GM21737 (cell line): ENCODE measurements around the gene ADA.

Experiments used
- ATAC-seq: cut with Tn5 transposase; IDR thresholded peaks from one replicate; pipeline ENCODE4 v1.9.1; 2021; ENCODE audit warnings: mild to moderate bottlenecking, moderate library complexity; ENCODE audit not compliant: unreplicated experiment

ADA gene

GRCh38 chr20:44646023-44646640 lies 5.4 kb downstream of the ADA start:
- no peak for ATAC-seq

DNA sequence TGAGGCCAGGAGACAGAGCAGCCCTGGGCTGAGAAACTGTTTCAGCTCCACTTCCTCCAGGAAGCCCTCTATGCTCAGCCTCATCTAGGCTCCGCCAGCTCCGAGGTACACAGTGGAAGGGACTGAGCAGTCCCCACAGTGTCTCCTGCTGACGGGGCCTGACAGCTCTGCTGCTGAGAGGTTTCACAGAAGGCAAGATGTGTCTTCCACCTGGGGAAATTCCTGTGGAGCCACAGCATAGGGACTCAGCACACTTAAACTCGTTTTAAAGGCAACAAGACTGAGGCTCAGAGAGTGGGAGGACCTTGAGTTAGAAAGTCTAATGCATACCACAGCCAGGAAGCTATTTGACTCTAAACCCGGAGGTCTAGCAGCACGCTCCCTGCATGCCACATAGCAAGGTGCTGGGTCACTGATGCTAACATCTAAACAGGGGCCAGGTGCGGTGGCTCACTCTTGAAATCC lies 6.8 kb downstream of the ADA start:
- ATAC-seq = no peak

DNA sequence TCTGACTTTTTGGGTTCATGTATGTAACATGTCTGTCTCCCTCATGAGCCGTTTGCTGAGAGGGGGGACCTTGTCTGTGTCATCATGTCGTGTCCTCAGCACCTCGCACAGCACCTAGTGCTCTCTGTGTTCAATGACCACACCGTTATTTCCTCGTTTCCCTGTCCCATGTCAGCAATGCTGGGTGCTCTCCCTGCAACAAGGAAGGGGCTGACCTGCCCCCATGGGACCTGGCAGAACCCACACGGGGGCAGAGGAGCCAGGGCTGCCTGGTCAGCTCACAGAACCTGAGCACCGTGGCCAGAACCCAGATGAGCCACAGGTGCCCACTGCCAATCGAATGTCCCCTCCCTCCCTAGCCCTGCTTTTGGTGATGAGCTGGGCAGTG lies 7.3 kb downstream of the ADA start:
- no peak for ATAC-seq

DNA sequence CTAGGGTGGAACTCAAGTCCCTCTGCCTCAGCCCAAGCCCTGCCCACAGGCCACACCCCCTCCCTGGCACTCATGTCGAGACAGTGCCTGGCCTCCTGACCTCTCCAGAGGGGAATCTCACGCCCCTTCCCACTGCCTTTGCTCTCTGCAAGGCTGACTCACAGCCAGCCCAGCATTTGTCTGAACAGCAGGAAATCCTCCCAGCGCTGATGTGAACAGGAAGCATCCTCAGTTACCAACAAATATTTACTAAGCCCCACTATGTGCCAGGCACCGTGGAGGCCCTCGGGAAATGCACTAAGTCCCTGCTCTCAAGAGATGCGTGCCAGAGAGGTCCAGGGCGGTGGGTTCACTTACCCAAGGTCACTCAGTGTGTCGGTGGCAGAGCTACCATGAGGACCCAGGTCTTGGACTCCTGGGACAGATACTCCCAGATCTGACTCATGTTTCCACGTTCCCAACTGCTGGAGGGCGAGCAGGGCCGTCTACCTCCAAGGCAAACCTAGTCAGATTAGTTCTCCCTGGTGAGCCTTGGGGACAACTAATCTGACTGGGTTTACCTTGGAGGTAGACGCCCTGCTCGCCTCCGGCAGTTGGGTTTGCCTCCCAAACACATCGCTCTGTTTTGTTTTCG lies 7.8 kb downstream of the ADA start:
- ATAC-seq = no peak

- no peak for ATAC-seq
These were observed 8.4 kb downstream of the ADA start for GRCh38 chr20:44643154-44643519.

DNA sequence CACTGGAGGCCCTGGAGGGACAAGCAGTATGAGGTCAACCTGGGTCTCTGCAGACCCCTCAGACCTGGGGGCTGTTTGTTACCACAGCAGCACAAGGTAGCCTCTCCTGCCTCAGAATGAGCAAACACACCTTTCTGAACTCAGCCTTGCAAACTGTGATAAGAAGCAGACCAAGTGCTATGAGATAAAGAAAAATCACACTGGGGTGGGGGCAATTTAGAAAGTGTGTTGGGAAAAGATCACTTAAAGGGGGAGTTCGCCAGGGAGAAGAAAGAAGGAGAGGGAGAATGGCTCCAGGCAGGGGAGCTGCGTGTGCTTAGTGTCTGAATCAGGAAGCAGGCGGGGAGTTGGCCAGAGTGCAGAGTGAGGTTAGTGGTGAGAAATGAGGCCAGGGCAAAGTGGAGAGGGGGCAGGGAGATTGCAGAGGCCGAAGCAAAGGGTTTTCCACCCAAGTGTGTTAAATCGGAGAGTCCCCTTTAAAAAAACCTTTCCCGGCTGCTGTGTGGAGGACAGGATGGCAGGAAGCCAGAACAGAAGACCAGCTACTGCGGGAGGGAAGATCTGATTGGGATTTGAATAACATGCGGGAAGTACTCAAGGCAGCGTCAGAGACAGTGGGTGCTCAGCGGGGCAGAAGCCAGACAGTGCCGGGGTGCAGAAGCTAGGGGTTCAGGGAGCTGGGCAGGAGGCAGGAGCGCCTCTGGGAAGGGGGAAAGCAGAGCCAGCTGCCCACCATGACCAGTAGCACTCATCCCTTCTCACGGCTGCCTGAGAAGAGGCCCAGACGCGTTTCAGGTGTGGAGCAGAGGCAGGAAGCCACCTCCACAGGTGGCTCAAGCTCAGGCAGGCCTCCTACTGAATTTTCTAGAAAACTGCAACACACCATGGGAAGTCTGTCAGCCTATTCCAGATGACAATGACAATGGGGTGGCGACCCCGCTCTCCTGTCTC lies 9.0 kb downstream of the ADA start:
- ATAC-seq = no peak

DNA sequence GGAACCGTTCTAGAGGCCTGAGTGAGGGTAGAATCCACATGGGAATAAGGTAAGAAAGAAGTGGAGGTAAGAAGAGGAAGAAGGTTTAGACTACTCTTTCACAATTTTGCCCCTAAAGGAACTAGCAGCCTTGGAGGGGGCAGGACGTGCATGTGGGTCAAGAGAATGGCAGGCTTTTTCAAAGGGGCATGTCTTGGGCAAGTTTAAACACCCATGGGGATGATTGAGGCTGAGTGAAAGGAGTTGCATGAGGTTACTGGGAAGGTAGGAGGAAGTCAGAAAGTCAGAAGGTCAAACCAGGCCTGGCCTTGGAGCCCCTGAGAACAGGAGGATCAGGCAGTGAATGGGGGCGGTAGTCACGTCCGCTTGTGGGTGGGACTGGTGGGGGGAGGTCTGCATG lies 10.2 kb downstream of the ADA start:
- no peak for ATAC-seq

GRCh38 chr20:44640522-44640921 lies 11.0 kb downstream of the ADA start:
- no peak for ATAC-seq

DNA sequence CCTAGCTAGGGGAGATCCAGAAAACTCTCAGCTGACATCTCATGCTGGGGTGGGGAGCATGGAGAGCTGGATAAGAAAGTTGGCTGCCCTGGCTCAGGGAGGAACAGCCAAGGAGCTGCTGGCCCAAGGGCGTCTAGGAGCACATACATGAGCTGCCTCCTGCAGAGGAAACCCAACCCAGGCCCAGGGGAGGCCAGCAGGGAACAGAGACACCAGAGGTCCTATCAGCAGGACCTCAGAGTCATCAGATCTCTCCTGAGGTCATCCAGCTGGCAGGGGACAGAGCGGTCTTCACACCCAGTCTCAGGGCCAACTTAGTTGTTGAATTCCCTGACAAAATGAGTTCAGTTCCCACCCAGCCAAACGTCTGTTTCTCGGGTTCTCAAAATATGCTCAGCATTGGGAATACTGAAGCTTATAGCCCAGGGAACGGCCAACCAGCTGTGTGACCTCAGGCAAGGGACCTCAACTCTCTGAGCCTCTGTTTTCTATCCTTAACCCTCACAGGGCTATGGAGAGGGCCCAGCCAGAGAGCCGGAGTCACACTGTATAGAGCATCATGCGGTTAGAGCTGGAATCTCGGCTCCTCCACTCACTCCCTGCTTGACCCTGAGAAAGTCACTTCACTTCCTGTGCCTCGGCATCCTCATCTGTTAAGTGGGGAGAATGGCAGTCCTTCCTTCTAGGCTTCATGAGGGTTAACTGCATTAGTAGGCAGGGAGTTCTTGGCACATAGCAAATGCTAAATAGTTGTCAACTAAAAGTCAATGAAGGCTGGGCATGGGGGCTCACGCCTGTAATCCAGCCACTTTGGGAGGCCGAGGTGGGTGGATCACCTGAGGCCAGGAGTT lies 13.8 kb downstream of the ADA start:
- no peak for ATAC-seq

DNA sequence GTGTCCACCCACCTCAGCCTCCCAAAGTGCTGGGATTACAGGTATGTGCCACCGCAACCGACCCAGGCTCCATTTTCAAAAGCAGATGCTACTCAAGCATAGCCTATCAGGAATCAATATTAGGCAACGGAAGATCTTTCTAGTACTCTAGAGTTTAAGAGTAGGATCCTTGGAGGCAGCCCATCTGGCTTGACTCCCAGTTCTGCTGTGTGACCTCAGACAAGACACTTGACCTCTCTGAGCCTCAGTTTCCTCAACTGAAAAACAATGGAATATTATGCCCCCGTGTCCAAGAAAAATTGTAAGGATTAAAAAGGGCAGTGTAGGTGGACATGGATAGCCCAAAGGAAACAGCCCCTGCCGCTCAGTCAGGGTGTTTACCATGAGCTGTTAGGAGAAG lies 14.5 kb downstream of the ADA start:
- no peak for ATAC-seq

DNA sequence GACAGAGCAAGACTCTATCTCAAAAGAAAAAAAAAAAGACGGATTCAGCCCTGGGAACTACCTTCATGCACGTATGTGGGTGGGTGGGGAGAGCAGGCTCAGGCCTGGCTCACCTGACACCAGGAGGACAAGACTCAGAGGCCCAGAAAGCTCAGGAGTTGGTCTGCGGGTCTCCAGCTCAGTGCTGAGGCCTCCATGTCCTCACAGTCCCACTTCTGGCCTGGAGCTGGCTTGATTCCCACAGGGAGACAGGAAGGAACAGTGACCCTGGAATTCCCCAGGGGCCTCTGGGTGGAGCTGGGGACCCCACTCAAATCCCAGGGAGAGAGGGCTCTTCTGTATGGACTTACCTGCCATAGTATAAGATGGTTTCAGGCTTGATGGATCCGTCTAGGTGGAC lies 15.6 kb downstream of the ADA start:
- no peak for ATAC-seq

GRCh38 chr20:44633872-44634600 lies 17.5 kb downstream of the ADA start:
- ATAC-seq = no peak

DNA sequence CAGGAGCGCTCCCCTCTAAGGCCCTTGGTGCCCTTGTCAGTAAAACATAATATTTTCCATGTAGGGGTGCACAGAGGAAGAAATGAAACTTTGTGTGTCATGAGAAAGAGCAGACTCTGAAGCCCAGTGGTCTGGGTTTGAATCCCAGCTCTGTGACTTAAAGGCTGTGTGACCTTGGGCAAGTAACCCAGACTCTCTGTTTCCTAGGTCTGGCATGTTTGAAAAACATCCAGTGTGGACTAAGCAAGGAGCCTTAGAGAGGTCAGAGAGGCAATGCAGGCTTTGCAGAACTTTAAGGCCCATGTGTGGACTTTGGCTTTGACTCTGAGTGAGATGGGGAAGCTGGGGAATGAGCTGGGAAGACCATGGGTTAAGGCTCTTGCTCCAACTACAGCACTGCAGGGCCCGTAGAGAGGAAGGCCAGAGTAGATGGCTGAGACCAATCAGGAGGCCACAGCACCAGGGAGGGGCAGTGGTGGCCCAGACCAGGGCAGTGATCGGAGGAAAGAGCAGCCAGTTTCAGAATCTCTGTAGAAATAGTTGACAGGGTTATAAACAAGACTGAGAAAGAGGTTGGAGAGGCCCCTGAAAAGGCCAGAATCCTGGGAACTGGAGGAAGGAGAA lies 18.2 kb downstream of the ADA start:
- ATAC-seq = no peak

DNA sequence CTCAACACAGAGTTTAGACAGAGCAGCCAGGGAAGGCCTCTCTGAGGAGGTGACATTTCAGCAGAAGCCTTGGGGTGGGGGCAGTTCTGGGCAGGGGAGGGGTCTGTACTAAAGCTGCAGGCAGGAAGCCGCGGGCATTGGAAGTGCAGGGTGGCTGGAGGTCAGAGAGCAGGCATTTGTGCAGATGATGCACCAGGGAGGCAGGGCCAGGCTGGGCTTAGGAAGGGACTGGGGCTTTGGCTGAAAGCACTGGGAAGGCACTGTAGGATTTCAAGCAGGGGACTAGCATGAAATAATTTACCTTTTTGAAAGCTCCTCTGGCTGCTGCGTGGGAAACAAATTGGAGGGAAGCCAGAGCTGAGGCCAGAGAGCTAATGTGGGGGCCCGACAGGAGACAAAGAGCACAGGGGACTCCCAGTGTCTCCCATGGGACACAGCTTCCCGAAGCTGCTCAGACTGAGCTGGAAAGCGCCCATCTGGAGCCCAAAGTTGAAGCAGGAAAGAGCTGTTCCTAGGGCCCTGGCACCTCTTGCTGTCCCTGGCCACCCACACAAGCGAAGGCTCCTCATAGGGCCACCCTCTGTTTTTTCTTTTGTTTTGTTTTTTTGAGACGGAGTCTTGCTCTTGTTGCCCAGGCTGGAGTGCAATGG lies 19.3 kb downstream of the ADA start:
- no peak for ATAC-seq

DNA sequence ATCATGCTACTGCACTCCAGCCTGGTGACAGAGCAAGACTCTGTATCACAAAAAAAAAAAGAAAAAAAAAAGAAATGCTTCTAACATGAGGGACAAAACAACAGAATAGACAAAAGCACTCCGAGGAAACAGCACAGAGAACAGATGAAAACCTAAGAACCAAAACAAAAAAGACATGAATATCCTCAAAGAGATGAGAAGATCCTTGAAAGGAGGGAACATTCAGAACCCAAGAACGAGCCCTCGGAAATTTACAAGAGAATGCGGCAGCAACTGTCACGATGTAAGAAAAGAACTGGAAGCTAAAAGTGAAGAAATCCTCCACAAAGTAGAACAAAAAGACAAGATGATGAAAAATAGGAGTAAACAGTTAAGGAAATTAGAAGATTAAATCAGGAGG lies 21.2 kb downstream of the ADA start:
- ATAC-seq = no peak

DNA sequence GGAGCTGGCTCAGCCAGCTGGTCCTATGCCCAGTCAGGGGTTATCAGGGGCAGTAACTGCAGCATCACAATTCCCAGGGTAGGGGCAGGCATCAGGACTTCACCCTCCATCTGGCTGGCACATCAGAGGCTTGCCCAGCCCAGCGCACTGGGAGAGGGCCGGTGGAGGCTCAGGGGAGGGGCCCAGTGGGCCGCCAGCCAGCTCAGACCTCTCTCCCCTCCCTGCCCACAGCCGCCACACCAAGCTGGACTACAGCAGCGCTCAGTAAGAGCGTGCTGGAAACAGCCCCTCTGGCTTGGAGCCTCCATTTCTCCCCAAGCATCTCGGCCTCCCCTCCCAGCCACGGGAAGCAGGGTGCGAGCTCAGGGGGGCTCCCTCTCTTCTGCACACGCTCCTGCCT lies 22.0 kb downstream of the ADA start:
- no peak for ATAC-seq

- ATAC-seq = no peak
These were observed 22.5 kb downstream of the ADA start for GRCh38 chr20:44629017-44629385.

- ATAC-seq = no peak
These were observed 24.0 kb downstream of the ADA start for GRCh38 chr20:44627364-44628010.

- ATAC-seq = no peak
These were observed 25.2 kb downstream of the ADA start for GRCh38 chr20:44626278-44626677.
